NCI-H1694 treated with DMSO at 0.1 percent for 48 hours (cell line): ENCODE measurements around the gene TRIO.

ENCODE experiments used
- DNase-seq: peaks from one replicate; lab custom pipeline; 2025; lab: John Stamatoyannopoulos, UW

Gene TRIO

GRCh38 chr5:14357851-14358250, 214.7 kb downstream of the TRIO start:
- DNase-seq, result no peak

GRCh38 chr5:14358536-14358935, 215.4 kb downstream of the TRIO start:
- DNase-seq, result no peak

GRCh38 chr5:14359069-14360043, 216.2 kb downstream of the TRIO start:
- no peak for DNase-seq

- DNase-seq, result no peak
These were observed 219.3 kb downstream of the TRIO start for GRCh38 chr5:14362491-14362890.

- peak; percentile 50 for DNase-seq
These were observed 221.0 kb downstream of the TRIO start for GRCh38 chr5:14364096-14364495.

DNA sequence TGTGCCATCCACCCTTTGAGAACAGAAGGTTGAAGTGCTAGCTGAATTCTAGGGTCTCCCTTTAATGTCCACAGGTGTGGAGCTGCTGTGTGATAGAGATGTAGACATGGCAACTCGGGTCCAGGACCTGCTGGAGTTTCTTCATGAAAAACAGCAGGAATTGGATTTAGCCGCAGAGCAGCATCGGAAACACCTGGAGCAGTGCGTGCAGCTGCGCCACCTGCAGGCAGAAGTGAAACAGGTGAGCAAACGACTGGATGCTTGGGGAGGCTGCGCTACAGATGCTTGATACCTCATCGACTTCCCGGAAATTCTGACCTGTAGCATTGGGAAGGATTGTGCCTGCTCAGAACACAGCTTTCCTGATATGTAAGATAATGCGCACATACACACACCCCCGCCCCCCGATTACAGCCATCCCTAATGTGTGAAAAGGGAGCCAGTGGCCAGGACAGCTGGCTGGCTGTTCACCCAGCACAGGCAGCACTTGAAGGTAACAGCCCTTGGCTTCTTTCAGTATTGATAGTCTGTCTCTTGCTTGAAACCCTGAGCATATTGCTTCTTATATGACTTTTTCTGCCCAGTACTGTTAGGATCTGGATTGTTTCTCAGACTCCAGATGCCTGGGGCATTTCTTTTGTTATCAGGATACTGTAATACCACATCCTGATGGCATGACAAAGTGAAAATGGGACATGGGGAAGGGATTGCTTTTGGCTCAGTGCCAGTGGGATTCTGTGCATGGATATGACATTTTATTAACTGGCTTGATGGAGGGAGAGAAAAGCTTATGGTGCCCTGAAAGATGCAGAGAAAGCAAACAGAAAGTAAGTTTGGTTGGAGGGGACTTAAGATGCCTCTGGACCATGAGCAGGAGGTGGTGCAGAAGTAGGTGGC, 221.7 kb downstream of the TRIO start:
- DNase-seq, result peak; percentile 13

DNA sequence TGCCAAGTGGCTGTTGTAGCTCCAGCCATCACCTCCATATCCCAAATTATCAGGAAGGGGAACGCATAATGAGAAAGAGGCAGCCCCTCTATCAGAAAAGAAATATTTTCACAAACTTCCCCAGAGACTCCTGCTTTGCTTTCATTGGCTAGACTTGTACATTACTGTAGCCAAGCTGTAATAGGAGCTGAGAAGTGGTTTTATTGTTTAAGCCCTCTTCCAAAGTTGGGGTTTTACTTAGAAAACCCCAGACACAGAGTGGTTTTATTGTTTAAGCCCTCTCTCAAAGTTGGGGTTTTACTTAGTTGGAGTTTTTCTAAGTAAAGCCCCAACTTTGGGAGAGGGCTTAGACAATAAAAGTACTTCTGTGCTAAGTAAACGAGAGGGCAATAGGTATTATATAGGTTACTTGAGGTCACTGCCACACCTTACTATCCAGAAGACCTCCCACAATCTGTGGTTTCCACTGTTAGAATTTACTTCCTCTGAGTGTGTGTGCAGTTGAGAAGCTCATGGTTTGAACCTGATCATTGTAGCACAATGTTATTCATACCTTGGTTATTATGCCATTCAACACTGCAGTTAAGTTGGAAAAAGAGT, 222.8 kb downstream of the TRIO start:
- DNase-seq, result no peak

DNA sequence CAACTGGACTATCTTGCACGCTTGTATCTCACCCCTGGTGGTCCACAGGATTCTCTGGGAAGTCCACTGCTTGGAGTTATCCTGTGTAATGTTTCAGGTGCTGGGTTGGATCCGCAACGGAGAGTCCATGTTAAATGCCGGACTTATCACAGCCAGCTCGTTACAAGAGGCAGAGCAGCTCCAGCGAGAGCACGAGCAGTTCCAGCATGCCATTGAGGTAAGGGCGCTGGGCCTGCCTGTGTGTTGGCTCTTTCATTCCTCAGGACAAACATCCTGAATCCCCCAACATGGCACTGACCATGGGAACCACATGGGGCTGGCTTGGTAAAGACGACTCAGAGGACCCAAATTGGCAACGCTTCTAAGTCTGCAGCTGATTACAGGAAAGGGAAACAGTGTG, 223.6 kb downstream of the TRIO start:
- DNase-seq, result no peak

- DNase-seq, result no peak
These were observed 224.2 kb downstream of the TRIO start for GRCh38 chr5:14367364-14367763.

GRCh38 chr5:14369780-14370179, 226.6 kb downstream of the TRIO start:
- no peak for DNase-seq

- DNase-seq, result no peak
These were observed 227.2 kb downstream of the TRIO start for GRCh38 chr5:14370386-14370785.

- DNase-seq, result no peak
These were observed 230.5 kb downstream of the TRIO start for GRCh38 chr5:14373685-14374084.

- no peak for DNase-seq
These were observed 231.0 kb downstream of the TRIO start for GRCh38 chr5:14374100-14374499.

- DNase-seq, result no peak
These were observed 233.6 kb downstream of the TRIO start for GRCh38 chr5:14376789-14377188.

- no peak for DNase-seq
These were observed 236.8 kb downstream of the TRIO start for GRCh38 chr5:14379739-14380497.

- DNase-seq, result no peak
These were observed 237.6 kb downstream of the TRIO start for GRCh38 chr5:14380712-14381111.

- DNase-seq, result no peak
These were observed 239.5 kb downstream of the TRIO start for GRCh38 chr5:14382640-14383039.

DNA sequence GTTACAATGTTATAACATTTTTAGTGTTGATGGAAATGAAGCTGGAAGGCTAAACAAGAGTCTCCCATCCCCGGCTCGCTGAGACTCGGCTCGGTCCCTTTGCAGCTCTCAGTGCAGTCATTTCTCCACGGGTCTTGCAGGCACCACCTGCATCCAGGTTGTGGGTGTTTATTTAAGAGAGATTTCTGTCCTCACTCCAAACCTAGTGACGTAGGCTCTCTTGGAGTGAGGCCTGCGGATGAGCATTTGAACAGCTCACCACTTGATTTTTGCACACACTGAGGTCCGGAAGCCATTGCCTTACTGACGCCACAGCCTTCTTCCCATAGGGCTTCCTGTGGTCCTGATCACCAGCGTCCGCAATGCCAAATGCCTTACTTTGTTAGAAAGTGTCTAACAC, 240.8 kb downstream of the TRIO start:
- no peak for DNase-seq

GRCh38 chr5:14385019-14385418, 241.9 kb downstream of the TRIO start:
- DNase-seq, result no peak

DNA sequence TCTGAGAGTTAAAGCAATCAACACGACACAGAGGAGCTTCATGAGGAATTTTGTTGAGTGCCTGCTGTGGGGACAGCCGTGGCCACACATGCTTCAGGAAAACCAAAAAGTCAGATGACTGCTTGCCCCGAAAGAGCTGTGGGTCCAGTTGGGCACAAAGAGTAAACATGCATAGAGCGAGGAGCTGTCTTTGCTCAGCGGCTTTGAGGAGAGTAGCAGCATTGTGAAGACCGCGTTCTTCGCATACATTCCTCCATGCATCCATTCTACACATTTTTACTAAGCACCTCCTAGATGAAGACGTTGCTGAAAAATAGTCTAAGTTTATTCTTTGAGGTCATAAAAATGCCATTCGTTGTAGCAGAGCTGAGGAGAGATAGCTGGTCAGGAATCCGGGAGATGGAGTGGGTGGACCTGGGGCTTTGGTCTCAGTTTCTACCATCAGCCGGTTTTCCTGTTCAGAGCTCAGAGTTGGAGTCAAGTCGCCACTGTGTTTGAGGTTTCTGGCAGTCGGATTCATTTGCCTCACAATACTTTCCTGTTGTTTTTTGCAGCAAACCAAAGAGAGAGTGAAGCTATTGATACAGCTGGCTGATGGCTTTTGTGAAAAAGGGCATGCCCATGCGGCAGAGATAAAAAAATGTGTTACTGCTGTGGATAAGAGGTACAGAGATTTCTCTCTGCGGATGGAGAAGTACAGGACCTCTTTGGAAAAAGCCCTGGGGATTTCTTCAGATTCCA, 243.9 kb downstream of the TRIO start:
- DNase-seq, result no peak

- DNase-seq, result no peak
These were observed 245.6 kb downstream of the TRIO start for GRCh38 chr5:14388741-14389140.
